SU-DHL-6 (cell line): ENCODE data around the gene GPRC6A.

Source experiments
- H2AFZ ChIP-seq: fragments of 200-600 bp; sonication (generic); 2 replicates; pipeline ENCODE4 v1.6.1; 2014; ENCODE audit warnings: low read depth, mild to moderate bottlenecking, moderate library complexity, mixed read lengths, antibody characterized with exemption, low read length; ENCODE audit not compliant: severe bottlenecking
- H3F3A ChIP-seq: fragments of 200-600 bp; shearing (Covaris generic); 2 replicates; pipeline ENCODE4 v1.6.0; 2016; ENCODE audit warnings: antibody characterized with exemption, mild to moderate bottlenecking; ENCODE audit not compliant: insufficient read depth
- H3K27ac ChIP-seq: fragments of 200-600 bp; sonication (generic); 2 replicates; pipeline ENCODE4 v1.5.1; 2016; ENCODE audit warnings: low read depth, mild to moderate bottlenecking, low read length, moderate library complexity, mixed read lengths
- H3K27me3 ChIP-seq: fragments of 200-600 bp; sonication (generic), shearing (Covaris generic); 2 replicates; pipeline ENCODE4 v1.6.0; 2014; ENCODE audit warnings: mild to moderate bottlenecking, low read length
- H3K36me3 ChIP-seq: fragments of 200-600 bp; sonication (generic); 2 replicates; pipeline ENCODE4 v1.6.1; 2014; ENCODE audit warnings: mild to moderate bottlenecking, low read length, mixed read lengths
- H3K4me2 ChIP-seq: fragments of 300-600, 200-600 bp; shearing (Covaris generic), sonication (generic); 2 replicates; pipeline ENCODE4 v1.6.0; 2014; ENCODE audit warnings: low read length, low read depth, mild to moderate bottlenecking; ENCODE audit not compliant: poor library complexity, severe bottlenecking
- H3K4me3 ChIP-seq: fragments of 200-600 bp; sonication (generic); 2 replicates; pipeline ENCODE4 v1.5.1; 2014; ENCODE audit warnings: antibody characterized with exemption, low read length, mild to moderate bottlenecking, mixed read lengths; ENCODE audit not compliant: insufficient read depth, poor library complexity, severe bottlenecking
- H3K79me2 ChIP-seq: fragments of 200-600 bp; sonication (generic); 2 replicates; pipeline ENCODE4 v1.6.1; 2014; ENCODE audit warnings: mild to moderate bottlenecking, low read length, moderate library complexity; ENCODE audit not compliant: insufficient read depth
- H3K9ac ChIP-seq: fragments of 200-600 bp; sonication (generic); 2 replicates; pipeline ENCODE4 v1.7.0; 2014; ENCODE audit warnings: mild to moderate bottlenecking, low read length
- H3K9me2 ChIP-seq: fragments of 200-600 bp; sonication (generic); replicated peaks from 2 replicates; pipeline ENCODE4 v1.6.1; 2014; ENCODE audit warnings: low read length; ENCODE audit not compliant: insufficient read depth
- H3K9me3 ChIP-seq: fragments of 200-600 bp; sonication (generic); 2 replicates; pipeline ENCODE4 v1.6.1; 2014; ENCODE audit warnings: low read length, mixed read lengths; ENCODE audit not compliant: insufficient read depth
- H4K20me1 ChIP-seq: fragments of 200-600 bp; sonication (generic); 2 replicates; pipeline ENCODE4 v1.6.1; 2014; ENCODE audit warnings: low read depth, mild to moderate bottlenecking, antibody characterized with exemption, low read length, moderate library complexity, mixed read lengths
- EZH2phosphoT487 ChIP-seq: fragments of 200-600 bp; sonication (generic), shearing (Covaris generic); conservative IDR thresholded peaks from 2 replicates; pipeline ENCODE4 v1.6.1; 2018; ENCODE audit warnings: mild to moderate bottlenecking, antibody characterized with exemption, low read length, moderate library complexity, mixed read lengths
- TF ChIP-seq, protein P1 (sequence below): fragments of 200-600 bp; sonication (generic); IDR thresholded peaks from one replicate; pipeline ENCODE4 v1.5.1; 2017; ENCODE audit warnings: antibody characterized with exemption, mild to moderate bottlenecking, low read length, moderate library complexity; ENCODE audit not compliant: insufficient read depth, poor library complexity, severe bottlenecking

The GPRC6A gene

DNA sequence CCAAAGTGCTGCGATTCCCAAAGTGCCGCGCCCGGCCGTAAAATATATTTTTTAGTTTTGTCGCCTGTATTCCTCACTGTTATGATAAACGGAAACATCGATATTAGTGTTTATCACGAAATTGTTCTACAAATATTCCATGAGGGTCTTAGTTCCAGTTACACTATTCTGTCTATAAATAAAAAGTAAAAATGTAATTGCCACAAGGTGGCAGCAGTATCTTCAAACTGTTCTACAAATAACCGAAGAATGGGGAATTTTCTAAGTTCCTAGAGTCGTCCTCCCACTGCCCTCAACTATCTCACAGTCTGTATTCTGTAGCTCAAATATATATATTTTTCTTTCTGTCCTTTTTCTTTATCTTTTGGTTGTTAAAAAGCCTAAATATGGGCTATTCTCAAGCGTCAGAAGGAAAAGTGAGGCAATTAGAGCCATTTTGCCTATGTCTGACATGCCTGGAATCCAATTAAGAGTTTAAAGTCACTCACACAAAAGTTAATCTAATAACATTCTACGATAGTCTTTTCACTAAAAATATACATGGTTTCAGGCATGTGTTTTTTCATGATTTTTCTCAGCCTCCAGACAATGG, 49.2 kb downstream of the GPRC6A start:
- H3F3A ChIP-seq: no peaks in the 10 kb centered on the region
- no peaks in the 10 kb centered on the region for H3K36me3 ChIP-seq
- H3K9me2 ChIP-seq: no peaks in the 10 kb centered on the region
- H4K20me1 ChIP-seq: no peaks in the 10 kb centered on the region
- no peak overlapping the region for H3K4me3 ChIP-seq
- H3K9ac ChIP-seq: no peak overlapping the region
- H2AFZ ChIP-seq: no peak overlapping the region
- H3K27ac ChIP-seq: no peak overlapping the region
- no peaks in the 10 kb centered on the region for H3K27me3 ChIP-seq
- TF ChIP-seq, protein P1, sequence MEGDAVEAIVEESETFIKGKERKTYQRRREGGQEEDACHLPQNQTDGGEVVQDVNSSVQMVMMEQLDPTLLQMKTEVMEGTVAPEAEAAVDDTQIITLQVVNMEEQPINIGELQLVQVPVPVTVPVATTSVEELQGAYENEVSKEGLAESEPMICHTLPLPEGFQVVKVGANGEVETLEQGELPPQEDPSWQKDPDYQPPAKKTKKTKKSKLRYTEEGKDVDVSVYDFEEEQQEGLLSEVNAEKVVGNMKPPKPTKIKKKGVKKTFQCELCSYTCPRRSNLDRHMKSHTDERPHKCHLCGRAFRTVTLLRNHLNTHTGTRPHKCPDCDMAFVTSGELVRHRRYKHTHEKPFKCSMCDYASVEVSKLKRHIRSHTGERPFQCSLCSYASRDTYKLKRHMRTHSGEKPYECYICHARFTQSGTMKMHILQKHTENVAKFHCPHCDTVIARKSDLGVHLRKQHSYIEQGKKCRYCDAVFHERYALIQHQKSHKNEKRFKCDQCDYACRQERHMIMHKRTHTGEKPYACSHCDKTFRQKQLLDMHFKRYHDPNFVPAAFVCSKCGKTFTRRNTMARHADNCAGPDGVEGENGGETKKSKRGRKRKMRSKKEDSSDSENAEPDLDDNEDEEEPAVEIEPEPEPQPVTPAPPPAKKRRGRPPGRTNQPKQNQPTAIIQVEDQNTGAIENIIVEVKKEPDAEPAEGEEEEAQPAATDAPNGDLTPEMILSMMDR: peak; percentile 36
- no peak for TF ChIP-seq EZH2phosphoT487
- no peak overlapping the region for H3K4me2 ChIP-seq
- no peaks in the 10 kb centered on the region for H3K79me2 ChIP-seq
- H3K9me3 ChIP-seq: no peaks in the 10 kb centered on the region

DNA sequence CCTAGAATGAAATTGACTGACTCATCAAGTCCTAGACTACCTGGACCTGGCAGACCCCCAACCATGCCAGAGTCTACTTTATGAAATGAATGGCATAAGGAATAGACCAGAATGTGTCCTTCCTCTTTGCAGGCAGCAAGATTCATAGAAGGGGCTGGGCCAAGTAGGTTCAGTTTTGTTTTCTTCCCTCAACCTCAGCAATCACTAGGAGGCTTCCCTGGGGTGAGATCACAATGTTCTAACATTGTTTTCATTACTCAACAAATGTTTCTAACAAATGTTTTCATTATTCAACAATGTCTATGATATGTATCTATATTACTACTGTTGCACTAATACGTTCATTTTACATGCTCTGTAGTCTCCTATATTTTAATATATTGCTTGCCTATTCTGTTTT, 55.0 kb downstream of the GPRC6A start:
- Histone ChIP-seq H2AFZ (no peak overlapping the region), H3K4me2 (no peak overlapping the region), H3K27ac (no peak overlapping the region), H3K4me3 (no peak overlapping the region), H3K36me3 (no peaks in the 10 kb centered on the region), H3F3A (no peaks in the 10 kb centered on the region), H3K9me2 (no peaks in the 10 kb centered on the region), H3K79me2 (no peaks in the 10 kb centered on the region), H3K9ac (no peak overlapping the region), H3K27me3 (no peaks in the 10 kb centered on the region), H4K20me1 (no peaks in the 10 kb centered on the region), H3K9me3 (no peaks in the 10 kb centered on the region)
- TF ChIP-seq EZH2phosphoT487: no peak
- TF ChIP-seq, protein P1: no peak

DNA sequence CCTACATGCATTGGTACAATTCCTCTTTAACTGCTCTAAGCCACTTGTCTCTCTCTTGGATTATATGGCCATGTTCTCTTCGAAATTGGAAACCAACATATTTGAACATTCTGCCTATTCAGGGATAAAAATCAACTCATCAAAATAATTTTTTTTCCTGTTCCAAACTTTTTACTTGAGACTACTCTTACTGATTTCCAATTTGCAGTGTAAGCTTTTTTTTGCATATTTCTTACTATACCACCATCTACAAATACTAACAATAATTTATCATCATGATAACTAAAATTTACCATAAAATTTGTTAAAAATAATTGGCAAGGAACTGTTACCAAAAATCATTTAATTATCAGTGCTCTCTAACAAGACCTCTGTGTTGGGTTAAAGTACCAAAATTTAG, 56.4 kb downstream of the GPRC6A start:
- Histone ChIP-seq H3K27me3 (no peaks in the 10 kb centered on the region), H3K79me2 (no peaks in the 10 kb centered on the region), H2AFZ (no peak overlapping the region), H3K36me3 (no peaks in the 10 kb centered on the region), H3K4me3 (no peak overlapping the region), H3K4me2 (no peak overlapping the region), H3K9me3 (no peaks in the 10 kb centered on the region), H4K20me1 (no peaks in the 10 kb centered on the region), H3K9me2 (no peaks in the 10 kb centered on the region), H3F3A (no peaks in the 10 kb centered on the region), H3K9ac (no peak overlapping the region), H3K27ac (no peak overlapping the region)
- TF ChIP-seq, protein P1: no peak
- no peak for TF ChIP-seq EZH2phosphoT487
